Thyroid gland (tissue), 4 donors: ENCODE measurements around the gene AGT. TPM values are rescaled to one million over a fixed set of nuclear protein-coding genes. Genes with fewer than 3 reads are reported as not detected.

Source experiments
- DNase-seq, 2 donors: peaks; one replicate each; pipeline ENCODE4 v3.0.0-alpha.2; 2019
- H3K27ac ChIP-seq, 3 donors: fragments of 200-600 bp; sonication (generic); 1 replicate in 2 of 3; 2 replicates in 1 of 3; pipeline ENCODE4 v1.5.1; 2016 to 2019; ENCODE audit warnings: mild to moderate bottlenecking in 1 of 3, moderate library complexity in 1 of 3
- H3K27me3 ChIP-seq: fragments of 200-600 bp; sonication (generic); one replicate; pipeline ENCODE4 v1.5.1; 2019
- H3K36me3 ChIP-seq, 2 donors: fragments of 200-600 bp; sonication (generic); one replicate each; pipeline ENCODE4 v1.5.1; 2016 to 2019
- H3K4me1 ChIP-seq, 2 donors: fragments of 200-600 bp; sonication (generic); one replicate each; pipeline ENCODE4 v1.5.1; 2017 to 2019
- H3K4me3 ChIP-seq, 3 donors: fragments of 200-600 bp; sonication (generic); replicated peaks in 1 of 3; 1 replicate in 2 of 3; 2 replicates in 1 of 3; pipeline ENCODE4 v1.5.1; 2016; ENCODE audit warnings: mild to moderate bottlenecking in 1 of 3
- H3K9me3 ChIP-seq: fragments of 200-600 bp; sonication (generic); one replicate; pipeline ENCODE4 v1.5.1; 2017
- POLR2A ChIP-seq, 2 donors: fragments of 450-650 bp; IDR thresholded peaks; one replicate each; pipeline ENCODE4 v1.6.1; 2017; ENCODE audit warnings: antibody characterized with exemption in 2 of 2, mild to moderate bottlenecking in 2 of 2, moderate library complexity in 1 of 2
- WGBS, 2 donors: methylation state at CpG; one replicate each; pipeline ENCODE4 v1.1.5; 2017; 5-methylcytosine and 5-hydroxymethylcytosine counted together
- intact Hi-C: fragments of 100-400 bp; cut with DNase I; formaldehyde crosslinking; loops from one replicate; pipeline ENCODE4 v1.15.1; 2023
- total RNA-seq, 4 donors: library from RNA; depleted of rRNA; stranded (reverse); fragments of >200 nt; gene quantifications; one replicate each; pipeline ENCODE4 v1.2.3, GENCODE V29; 2016
- TF ChIP-seq, protein P1 (sequence below), 6 experiments: fragments of 200-600 bp in 3 of 6; fragments of 450-650 bp in 3 of 6; sonication (generic) in 3 of 6; IDR thresholded peaks; one replicate each; pipeline ENCODE4 v1.5.1; 2016 to 2019; ENCODE audit warnings: antibody characterized with exemption in 6 of 6, mild to moderate bottlenecking in 2 of 6, inconsistent platforms in 1 of 6, moderate library complexity in 1 of 6

The AGT gene
- total RNA-seq: 10 to 100 TPM in 1 of 4 donors, 1 to 10 TPM in 3; 4.0 to 14.4 (median 8.7) TPM

DNA sequence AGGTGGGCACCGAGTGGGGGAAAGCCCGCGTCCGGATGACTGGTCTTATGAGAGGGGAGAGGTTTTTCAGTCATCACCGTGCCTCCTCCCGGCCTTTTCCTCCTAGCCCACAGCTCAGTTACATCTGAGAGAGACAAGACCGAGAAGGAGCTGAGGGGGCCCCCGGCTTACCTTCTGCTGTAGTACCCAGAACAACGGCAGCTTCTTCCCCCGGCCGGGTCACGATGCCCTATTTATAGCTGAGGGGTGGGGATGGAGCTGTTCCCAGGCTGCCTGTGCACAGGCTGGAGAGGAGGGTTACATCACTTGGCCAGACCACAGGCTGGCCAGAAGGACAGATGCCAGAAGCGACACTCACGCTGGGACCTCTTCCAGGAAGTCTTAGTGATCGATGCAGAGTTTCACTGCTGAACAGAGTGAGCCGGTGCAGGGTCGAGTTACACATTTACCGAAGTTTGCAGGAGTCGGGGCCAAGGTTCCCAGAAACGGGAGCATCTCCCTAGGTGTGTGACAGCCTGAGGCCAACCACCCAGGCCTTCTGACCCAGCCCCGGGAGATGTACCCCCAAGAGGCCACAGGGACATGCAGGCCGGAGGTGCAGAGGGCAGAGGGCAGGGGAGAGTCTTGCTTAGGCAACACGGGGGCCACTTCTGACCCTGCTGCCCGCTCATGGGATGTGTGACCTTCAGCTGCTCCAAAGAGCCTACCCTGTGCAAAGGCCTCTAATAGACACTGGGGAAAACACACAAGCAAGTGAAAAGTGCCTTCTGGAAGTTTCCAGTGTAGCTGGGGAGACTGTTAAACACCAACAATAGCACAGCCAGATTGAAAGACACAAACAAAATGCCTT, at the start of gene AGT:
AGT (minus strand) TSS at position 208 of the 850 bp plus-strand sequence. CDS start 3,299 bp downstream, outside the sequence.
- WGBS, 2 donors: 29 to 32% methylated on average over 22 to 23 of the region's 24 CpGs
- Histone ChIP-seq H3K27ac (peak within 1 kb of the TSS in 1 of 3 donors; percentile 18), H3K36me3 (no peaks in the 10 kb centered on the region), H3K9me3 (no peaks in the 10 kb centered on the region), H3K4me1 (peaks cover 0 to 7% of the 10 kb centered on the region in 2 donors), H3K27me3 (no peaks in the 10 kb centered on the region), H3K4me3 (no peak within 1 kb of the TSS)
- DNase-seq: peak; percentile 34 to 49
- no peak for TF ChIP-seq POLR2A (IDR thresholded peaks at IDR 0.05)
- TF ChIP-seq, protein P1, sequence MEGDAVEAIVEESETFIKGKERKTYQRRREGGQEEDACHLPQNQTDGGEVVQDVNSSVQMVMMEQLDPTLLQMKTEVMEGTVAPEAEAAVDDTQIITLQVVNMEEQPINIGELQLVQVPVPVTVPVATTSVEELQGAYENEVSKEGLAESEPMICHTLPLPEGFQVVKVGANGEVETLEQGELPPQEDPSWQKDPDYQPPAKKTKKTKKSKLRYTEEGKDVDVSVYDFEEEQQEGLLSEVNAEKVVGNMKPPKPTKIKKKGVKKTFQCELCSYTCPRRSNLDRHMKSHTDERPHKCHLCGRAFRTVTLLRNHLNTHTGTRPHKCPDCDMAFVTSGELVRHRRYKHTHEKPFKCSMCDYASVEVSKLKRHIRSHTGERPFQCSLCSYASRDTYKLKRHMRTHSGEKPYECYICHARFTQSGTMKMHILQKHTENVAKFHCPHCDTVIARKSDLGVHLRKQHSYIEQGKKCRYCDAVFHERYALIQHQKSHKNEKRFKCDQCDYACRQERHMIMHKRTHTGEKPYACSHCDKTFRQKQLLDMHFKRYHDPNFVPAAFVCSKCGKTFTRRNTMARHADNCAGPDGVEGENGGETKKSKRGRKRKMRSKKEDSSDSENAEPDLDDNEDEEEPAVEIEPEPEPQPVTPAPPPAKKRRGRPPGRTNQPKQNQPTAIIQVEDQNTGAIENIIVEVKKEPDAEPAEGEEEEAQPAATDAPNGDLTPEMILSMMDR (IDR thresholded peaks at IDR 0.05): no peak
- intact Hi-C loops: no loop called here

DNA sequence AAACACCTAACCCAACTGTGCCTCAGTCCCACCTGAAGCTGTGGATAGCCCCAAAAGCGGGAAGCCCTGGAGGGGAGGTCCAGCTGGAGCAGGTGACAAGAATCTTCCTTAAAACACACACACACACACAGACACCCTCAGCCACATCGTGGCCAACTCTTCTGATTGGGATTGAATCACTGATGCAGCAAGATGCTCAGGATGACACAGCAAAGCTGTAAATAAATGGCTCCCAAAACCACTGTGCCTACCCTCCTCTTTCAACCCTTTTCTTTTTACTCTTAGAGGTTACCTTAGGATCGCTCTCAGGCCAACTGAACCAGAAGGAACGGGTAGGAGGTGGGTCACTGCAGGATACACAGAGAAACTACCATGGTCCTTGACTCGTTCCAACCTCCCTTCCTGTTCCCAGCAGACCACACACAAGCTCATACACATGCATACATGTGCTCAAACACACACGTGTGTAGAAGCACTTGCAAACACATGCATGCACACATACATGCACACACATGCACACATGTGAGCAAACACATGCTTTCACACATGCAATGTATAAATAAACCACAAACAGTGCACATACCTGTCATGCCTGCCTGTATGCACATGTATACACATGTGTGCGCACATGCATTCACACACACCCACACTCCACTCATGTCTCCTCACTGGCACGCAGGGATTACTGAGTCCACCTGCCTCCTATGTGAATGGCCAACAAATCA, 47.7 kb upstream of the AGT start:
- Histone ChIP-seq H3K36me3 (no peaks in the 10 kb centered on the region), H3K27me3 (no peaks in the 10 kb centered on the region), H3K9me3 (no peaks in the 10 kb centered on the region), H3K4me3 (no peak overlapping the region), H3K27ac (no peak overlapping the region), H3K4me1 (no peaks in the 10 kb centered on the region)
- intact Hi-C loops: no loop called here
- DNase-seq: no peak
- TF ChIP-seq POLR2A (IDR thresholded peaks at IDR 0.05): no peak
- TF ChIP-seq, protein P1 (IDR thresholded peaks at IDR 0.05): no peak
- 84 to 87% methylated on average over 8 of the region's 8 CpGs for WGBS, 2 donors

DNA sequence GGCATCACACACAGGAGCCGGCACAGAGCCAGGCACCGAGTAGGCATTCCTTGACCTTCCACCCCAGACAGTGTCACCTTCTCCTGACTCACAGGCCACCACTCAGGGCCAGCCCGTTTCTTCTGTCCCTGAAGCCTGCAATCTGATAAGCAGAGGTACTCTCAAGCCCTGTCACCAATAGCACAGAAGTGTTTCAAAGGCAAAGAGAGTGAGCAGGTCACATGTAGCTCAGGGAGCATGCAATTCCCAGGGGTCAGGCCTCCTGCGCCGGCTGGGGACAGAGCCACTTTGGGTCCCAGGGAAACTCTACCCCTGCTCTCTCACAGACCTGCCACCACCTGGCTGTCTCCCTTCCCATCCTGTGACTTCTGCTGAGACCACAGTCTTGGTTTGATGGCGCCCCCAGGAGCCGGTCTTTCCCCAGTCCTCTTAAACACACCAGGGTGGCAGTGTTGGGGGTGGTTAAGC, 46.5 kb upstream of the AGT start:
- Histone ChIP-seq H3K27me3 (no peaks in the 10 kb centered on the region), H3K9me3 (no peaks in the 10 kb centered on the region), H3K4me3 (no peak overlapping the region), H3K27ac (no peak overlapping the region), H3K4me1 (no peaks in the 10 kb centered on the region), H3K36me3 (no peaks in the 10 kb centered on the region)
- TF ChIP-seq, protein P1 (IDR thresholded peaks at IDR 0.05): no peak
- no peak for TF ChIP-seq POLR2A (IDR thresholded peaks at IDR 0.05)
- intact Hi-C loops: no loop called here
- no peak for DNase-seq
- 59 to 65% methylated on average over 6 to 7 of the region's 7 CpGs for WGBS, 2 donors

DNA sequence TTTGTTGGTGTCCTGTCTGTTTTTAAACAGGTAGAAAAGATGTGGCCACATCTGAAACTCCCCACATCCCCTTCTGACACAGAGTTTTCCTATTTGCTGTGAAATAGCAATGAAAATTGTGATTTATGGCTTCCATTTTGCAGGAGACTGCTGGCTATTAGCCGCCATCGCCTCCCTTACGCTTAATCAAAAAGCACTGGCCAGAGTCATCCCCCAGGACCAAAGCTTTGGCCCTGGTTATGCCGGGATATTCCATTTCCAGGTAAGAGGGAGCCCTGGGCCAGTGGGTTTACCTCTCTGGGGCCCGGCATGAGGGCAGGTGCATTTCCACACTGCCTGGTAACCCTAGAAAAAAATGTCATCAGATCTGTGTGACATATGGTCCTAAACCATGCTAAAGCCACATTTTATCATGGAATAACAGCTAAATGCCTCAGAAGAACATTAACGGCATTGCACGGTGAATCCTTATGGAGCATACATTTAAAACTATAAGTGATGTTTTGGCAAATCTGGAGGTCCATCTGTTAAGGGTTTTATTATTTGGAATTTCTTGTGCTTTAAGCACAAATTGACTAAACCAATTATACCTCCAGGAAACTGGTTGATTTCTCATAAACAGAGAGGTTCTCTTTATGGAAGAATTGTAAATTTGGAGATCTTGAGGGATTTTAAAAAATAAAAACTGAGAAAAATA, 45.6 kb upstream of the AGT start:
- Histone ChIP-seq H3K36me3 (no peaks in the 10 kb centered on the region), H3K4me3 (no peak overlapping the region), H3K9me3 (no peaks in the 10 kb centered on the region), H3K27ac (no peak overlapping the region), H3K4me1 (peaks cover 3 to 8% of the 10 kb centered on the region in 2 donors), H3K27me3 (no peaks in the 10 kb centered on the region)
- WGBS, 2 donors: 90 to 91% methylated on average over 7 of the region's 7 CpGs
- intact Hi-C loops: no loop called here
- DNase-seq: no peak
- TF ChIP-seq, protein P1 (IDR thresholded peaks at IDR 0.05): no peak
- TF ChIP-seq POLR2A (IDR thresholded peaks at IDR 0.05): no peak
